ENCODE data around the gene NFIL3.

GRCh38 chr9:91458906-91459305, 35.3 kb upstream of the NFIL3 start:
- no peak for TF ChIP-seq CTCF (IDR thresholded peaks at IDR 0.05)
- TF ChIP-seq JUND (IDR thresholded peaks at IDR 0.05): no peak
- no peak for TF ChIP-seq POLR2AphosphoS5 (IDR thresholded peaks at IDR 0.05; ENCODE audit: low read depth, low read length)
- no peak for TF ChIP-seq TAF1 (IDR thresholded peaks at IDR 0.05; ENCODE audit: borderline replicate concordance, low read depth, low read length)
- TF ChIP-seq CHD2 (IDR thresholded peaks at IDR 0.05; ENCODE audit: low read length, partially characterized antibody): no peak
- no peak for TF ChIP-seq FOSL2 (IDR thresholded peaks at IDR 0.05; ENCODE audit: borderline replicate concordance, low read depth)
- no peak for TF ChIP-seq NRF1 (IDR thresholded peaks at IDR 0.05; ENCODE audit: low read depth, low read length)
- TF ChIP-seq REST (IDR thresholded peaks at IDR 0.05; ENCODE audit: low read depth, low read length): no peak
- no peak for TF ChIP-seq MAX (IDR thresholded peaks at IDR 0.05; ENCODE audit: low read depth)
- no peak for TF ChIP-seq RFX5 (IDR thresholded peaks at IDR 0.05; ENCODE audit: low read length)
- no peak for TF ChIP-seq SIN3A (IDR thresholded peaks at IDR 0.05; ENCODE audit: borderline replicate concordance, low read depth, low read length)
- TF ChIP-seq SMC3 (IDR thresholded peaks at IDR 0.05; ENCODE audit: low read depth, low read length): no peak
- TF ChIP-seq EZH2phosphoT487 (IDR thresholded peaks at IDR 0.05; ENCODE audit: borderline replicate concordance, low read depth): no peak

Data from SK-N-SH (cell line).